ENCODE data around the gene NHSL2.
A peak's percentile ranks its signal among the peaks of the same experiment; 100 is the strongest.

Gene NHSL2

GRCh38 chrX:72078411-72078810 is 167.8 kb downstream of the NHSL2 start:
- no peak for DNase-seq (ENCODE audit: low read depth)

- no peak for DNase-seq (ENCODE audit: low read depth)
These were observed 169.0 kb downstream of the NHSL2 start for GRCh38 chrX:72079607-72080006.

- no peak for DNase-seq (ENCODE audit: low read depth)
These were observed 169.5 kb downstream of the NHSL2 start for GRCh38 chrX:72080150-72080549.

DNA sequence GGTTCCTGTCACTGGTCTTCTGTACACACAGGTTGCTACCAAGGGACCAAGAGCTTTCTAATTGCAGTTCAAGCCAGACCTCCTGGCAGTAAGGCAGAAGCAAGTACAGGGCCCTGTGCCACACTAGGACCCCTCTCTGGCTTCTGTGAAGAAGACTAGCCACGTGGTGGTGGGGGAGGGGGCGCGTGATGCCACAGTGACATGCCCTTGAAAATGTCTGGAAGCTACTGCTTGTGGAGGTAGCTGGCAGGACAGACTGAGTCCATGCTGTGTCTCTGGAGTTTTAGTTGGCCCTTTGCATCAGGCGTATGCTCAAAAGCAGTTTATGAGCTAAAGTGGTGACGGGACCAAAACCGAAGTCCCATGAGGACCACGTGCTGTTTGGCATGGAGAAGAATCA is 170.2 kb downstream of the NHSL2 start:
- DNase-seq (ENCODE audit: low read depth) = no peak

DNA sequence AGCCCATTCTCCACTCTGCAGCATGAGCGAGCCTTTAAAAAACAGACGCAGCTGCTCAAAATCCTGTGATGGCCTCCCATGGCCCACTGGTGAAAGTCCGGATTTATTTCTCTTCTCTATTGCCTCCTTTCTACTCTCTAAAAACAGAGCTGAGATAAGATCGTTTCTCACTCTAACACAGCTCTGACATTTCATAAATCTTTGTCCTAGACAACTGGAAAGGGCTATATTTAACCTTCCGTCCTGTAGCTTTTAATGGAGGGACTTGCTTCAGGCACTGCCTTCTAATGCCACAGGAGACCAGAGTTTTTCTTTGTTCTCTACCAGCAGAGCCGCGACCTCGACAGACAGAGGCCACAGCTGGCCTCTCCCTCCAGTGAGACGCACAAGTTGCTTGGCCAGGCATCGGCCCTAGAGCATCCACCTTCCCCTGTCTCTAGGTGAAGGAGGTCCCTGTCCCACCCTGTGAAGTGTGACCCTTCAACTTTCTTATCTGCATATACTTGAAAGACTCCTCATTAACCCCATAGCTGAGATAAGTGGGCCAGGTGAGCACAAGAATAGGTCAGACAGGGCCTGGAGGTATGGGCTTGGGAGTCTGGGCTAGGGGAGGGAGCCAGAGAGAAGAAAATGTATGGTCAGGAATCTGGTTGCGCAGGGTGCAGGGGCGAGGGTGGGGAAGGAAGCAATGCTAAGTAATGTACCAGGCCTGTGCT is 171.1 kb downstream of the NHSL2 start:
- DNase-seq (ENCODE audit: low read depth) = no peak

- no peak for DNase-seq (ENCODE audit: low read depth)
These were observed 172.6 kb downstream of the NHSL2 start for GRCh38 chrX:72083291-72083690.

DNA sequence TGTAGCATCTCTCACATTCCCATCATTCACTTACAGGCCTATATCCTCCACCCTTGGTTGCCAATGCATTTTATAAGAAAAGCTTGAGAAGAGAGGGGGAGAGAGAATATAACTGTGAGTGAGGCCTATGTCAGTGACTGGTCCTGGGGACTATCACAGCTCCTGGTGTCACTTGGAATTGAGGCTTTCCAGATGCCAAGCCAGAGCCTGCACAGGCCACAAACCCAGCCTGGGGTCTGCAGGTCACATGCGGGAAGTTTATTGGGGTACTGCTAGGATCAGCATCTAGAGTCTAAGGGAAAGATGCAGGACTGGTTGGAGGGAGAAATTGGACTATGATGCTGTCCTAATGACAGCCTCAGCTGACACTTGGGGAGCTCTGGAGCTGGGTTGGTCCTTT is 173.5 kb downstream of the NHSL2 start:
- DNase-seq (ENCODE audit: low read depth) = no peak

GRCh38 chrX:72086995-72087394 is 176.3 kb downstream of the NHSL2 start:
- no peak for DNase-seq (ENCODE audit: low read depth)

- DNase-seq (ENCODE audit: low read depth) = no peak
These were observed 178.1 kb downstream of the NHSL2 start for GRCh38 chrX:72088761-72089160.

DNA sequence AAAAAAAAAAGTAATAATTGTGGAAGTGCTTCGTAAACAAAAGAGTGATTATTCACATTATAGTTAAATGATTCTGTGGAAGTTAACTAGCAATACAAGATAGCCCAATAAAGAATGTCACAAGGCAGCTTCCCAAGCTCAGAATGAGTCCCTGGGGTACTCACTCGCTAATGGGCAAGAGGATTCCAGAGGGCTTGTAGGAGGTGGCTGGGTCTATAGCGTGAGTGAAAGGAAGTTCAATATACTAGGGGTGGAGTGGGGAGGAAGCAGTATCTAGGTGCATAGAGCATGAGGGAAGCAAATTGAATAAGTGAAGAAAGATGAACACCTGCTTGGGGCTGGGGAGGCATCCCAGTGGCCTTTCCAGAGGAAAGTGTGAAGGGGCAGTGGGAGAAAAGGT is 178.6 kb downstream of the NHSL2 start:
- no peak for DNase-seq (ENCODE audit: low read depth)

- peak; percentile 40 for DNase-seq (ENCODE audit: low read depth)
These were observed 184.2 kb downstream of the NHSL2 start for GRCh38 chrX:72094894-72095293.

DNA sequence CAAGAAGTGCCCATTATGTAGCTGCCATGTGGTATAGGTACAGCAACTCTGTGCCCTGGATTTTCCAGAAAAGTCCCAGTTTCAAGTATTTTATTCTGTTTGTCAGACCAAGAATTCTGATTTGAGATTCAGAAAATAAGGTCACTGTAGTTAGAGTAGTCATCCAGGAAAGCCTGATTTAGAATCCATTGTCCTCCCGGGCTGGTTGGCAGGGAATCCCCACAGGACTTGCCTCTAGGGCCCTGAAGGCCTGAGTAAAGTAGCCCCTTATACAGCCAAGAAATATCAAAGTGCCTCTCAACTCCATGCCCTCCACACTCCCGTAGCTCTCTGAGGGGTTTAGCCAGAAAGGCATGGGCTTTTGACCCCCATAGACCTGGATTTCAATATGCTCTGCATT is 184.7 kb downstream of the NHSL2 start:
- no peak for DNase-seq (ENCODE audit: low read depth)

GRCh38 chrX:72097098-72097497 is 186.5 kb downstream of the NHSL2 start:
- DNase-seq (ENCODE audit: low read depth) = no peak

- no peak for DNase-seq (ENCODE audit: low read depth)
These were observed 189.6 kb downstream of the NHSL2 start for GRCh38 chrX:72100051-72100755.

- DNase-seq (ENCODE audit: low read depth) = peak; percentile 22
These were observed 190.2 kb downstream of the NHSL2 start for GRCh38 chrX:72100824-72101351.

DNA sequence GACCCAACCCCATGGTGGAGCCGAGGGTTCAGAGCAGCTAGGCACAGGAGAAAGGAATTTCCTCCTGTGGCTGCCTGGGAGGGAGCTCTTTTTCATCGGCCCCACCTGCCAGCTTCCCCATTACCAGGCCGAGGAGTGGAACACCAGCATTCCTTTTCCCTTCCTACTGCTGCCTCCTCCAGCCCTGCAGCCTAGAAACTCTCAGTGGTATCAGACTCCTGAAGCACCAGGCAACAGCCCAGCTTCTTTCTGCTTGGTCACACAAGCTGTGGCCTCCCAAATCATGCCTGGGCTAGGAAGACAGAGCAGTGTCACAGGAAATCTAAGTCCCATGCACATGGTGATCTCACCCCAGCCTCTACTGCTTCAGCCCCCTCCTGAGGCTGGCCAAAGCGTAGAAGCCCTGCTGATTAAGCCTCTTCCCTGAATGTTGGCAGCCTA is 191.0 kb downstream of the NHSL2 start:
- DNase-seq (ENCODE audit: low read depth) = no peak

GRCh38 chrX:72102126-72102525 is 191.5 kb downstream of the NHSL2 start:
- DNase-seq (ENCODE audit: low read depth) = no peak

GRCh38 chrX:72102760-72103159 is 192.1 kb downstream of the NHSL2 start:
- no peak for DNase-seq (ENCODE audit: low read depth)

DNA sequence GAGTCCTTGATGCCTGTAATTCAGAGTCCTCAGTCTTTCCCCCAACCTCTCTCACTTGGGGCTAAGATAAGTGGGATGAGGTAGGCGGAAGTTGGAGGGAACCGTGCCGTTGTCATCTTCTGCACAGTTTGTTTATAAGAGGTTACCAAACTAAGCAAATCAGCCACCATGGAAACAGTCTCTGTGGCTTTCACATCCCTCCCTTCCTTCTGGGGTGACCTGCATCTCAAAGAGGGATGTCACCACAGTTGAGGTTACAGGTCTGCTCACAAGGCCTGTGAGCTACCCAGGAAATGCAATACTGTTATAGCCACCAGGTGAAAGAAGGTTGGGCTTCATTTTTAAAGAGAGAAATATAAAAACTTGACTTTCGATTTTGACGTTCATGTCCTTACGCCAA is 194.8 kb downstream of the NHSL2 start:
- DNase-seq (ENCODE audit: low read depth) = no peak

DNA sequence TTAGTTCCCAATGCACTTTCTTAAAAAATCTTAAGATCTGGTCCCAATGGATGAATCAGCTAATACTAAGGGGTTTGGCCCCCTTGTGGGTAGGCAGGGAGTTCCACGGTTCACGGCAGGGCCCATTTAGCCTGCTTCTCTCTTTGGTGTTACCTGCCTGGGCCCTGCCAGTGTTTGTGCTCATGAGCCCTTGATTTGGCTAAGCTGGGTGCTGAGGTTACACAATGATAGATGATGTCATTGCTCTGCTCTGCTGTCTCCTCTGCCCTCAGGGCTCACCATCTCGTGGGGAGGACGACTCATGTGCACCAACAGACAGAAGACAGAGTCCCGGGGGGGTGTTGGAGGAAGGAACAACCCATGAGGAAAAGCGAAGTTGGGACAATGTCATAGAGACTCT is 196.7 kb downstream of the NHSL2 start:
- DNase-seq (ENCODE audit: low read depth) = peak; percentile 41

GRCh38 chrX:72107841-72108595 is 197.4 kb downstream of the NHSL2 start:
- no peak for DNase-seq (ENCODE audit: low read depth)

GRCh38 chrX:72108666-72109065 is 198.0 kb downstream of the NHSL2 start:
- no peak for DNase-seq (ENCODE audit: low read depth)
